NCI-H1930 (cell line): ENCODE measurements around the gene LRWD1.
"Not testable (repeated sequence)": the region's sequence is repeated elsewhere in the genome, so short reads cannot be mapped to it uniquely, and the experiment has no call there.

Source experiments
- DNase-seq, 2 experiments: peaks; one replicate each; lab custom pipeline; 2025; lab: John Stamatoyannopoulos, UW

Gene LRWD1

GRCh38 chr7:102498321-102498720, 33.5 kb downstream of the LRWD1 start:
- not testable (repeated sequence) for DNase-seq

- not testable (repeated sequence) for DNase-seq
Measured at GRCh38 chr7:102503141-102503540, 38.4 kb downstream of the LRWD1 start.

- DNase-seq, result not testable (repeated sequence)
Measured at GRCh38 chr7:102505298-102506185, 40.8 kb downstream of the LRWD1 start.

GRCh38 chr7:102507410-102508088, 42.8 kb downstream of the LRWD1 start:
- not testable (repeated sequence) for DNase-seq

- DNase-seq, result not testable (repeated sequence)
Measured at GRCh38 chr7:102510575-102510974, 45.8 kb downstream of the LRWD1 start.

- not testable (repeated sequence) for DNase-seq
Measured at GRCh38 chr7:102511860-102512522, 47.2 kb downstream of the LRWD1 start.

- DNase-seq, result not testable (repeated sequence)
Measured at GRCh38 chr7:102512642-102513221, 47.9 kb downstream of the LRWD1 start.

GRCh38 chr7:102514881-102515721, 50.3 kb downstream of the LRWD1 start:
- not testable (repeated sequence) for DNase-seq

- DNase-seq, result not testable (repeated sequence)
Measured at GRCh38 chr7:102515889-102516288, 51.1 kb downstream of the LRWD1 start.

GRCh38 chr7:102516951-102517350, 52.2 kb downstream of the LRWD1 start:
- DNase-seq, result not testable (repeated sequence)

GRCh38 chr7:102517550-102518147, 52.9 kb downstream of the LRWD1 start, which contains the start of gene RASA4B:
RASA4B (minus strand) TSS chr7:102517777; CDS start chr7:102517710, 67 bp downstream.
- DNase-seq, result not testable (repeated sequence)

GRCh38 chr7:102520797-102521196, 56.0 kb downstream of the LRWD1 start:
- not testable (repeated sequence) for DNase-seq
